Esophagus squamous epithelium (tissue), 5 donors: ENCODE measurements around the gene PLEKHJ1. TPM values are rescaled to one million over a fixed set of nuclear protein-coding genes. Genes with fewer than 3 reads are reported as not detected.
"Not testable (repeated sequence)": the region's sequence is repeated elsewhere in the genome, so short reads cannot be mapped to it uniquely, and the experiment has no call there.

Experiments used
- DNase-seq: peaks from one replicate; lab custom pipeline; 2025; lab: John Stamatoyannopoulos, UW
- H3K27ac ChIP-seq, 4 donors: fragments of 200-600 bp; sonication (generic); one replicate each; pipeline ENCODE4 v1.5.1; 2016 to 2019; ENCODE audit warnings: mild to moderate bottlenecking in 1 of 4
- H3K27me3 ChIP-seq, 4 donors: fragments of 200-600 bp; sonication (generic); 1 replicate in 3 of 4; 2 replicates in 1 of 4; pipeline versions ENCODE4 v1.5.1 to v1.6.0; 2017 to 2021; ENCODE audit warnings: antibody characterized with exemption in 1 of 4
- H3K36me3 ChIP-seq, 3 donors: fragments of 200-600 bp; sonication (generic); one replicate each; pipeline ENCODE4 v1.5.1; 2016 to 2019
- H3K4me1 ChIP-seq, 3 donors: fragments of 200-600 bp; sonication (generic); one replicate each; pipeline ENCODE4 v1.5.1; 2017 to 2019
- H3K4me3 ChIP-seq, 4 donors: fragments of 200-600 bp; sonication (generic); 1 replicate in 3 of 4; 2 replicates in 1 of 4; pipeline ENCODE4 v1.5.1; 2016 to 2019; ENCODE audit warnings: mild to moderate bottlenecking in 2 of 4, moderate library complexity in 1 of 4
- H3K9me3 ChIP-seq, 3 donors: fragments of 200-600 bp; sonication (generic); one replicate each; pipeline ENCODE4 v1.5.1; 2016 to 2019
- POLR2A ChIP-seq, 4 donors: fragments of 450-650 bp; IDR thresholded peaks; one replicate each; pipeline ENCODE4 v1.6.1; 2017; ENCODE audit warnings: antibody characterized with exemption in 4 of 4, mild to moderate bottlenecking in 4 of 4, moderate library complexity in 3 of 4
- WGBS, 2 donors: methylation state at CpG; one replicate each; pipeline ENCODE4 v1.1.5; 2018; 5-methylcytosine and 5-hydroxymethylcytosine counted together
- intact Hi-C: fragments of 100-400 bp; cut with DNase I; formaldehyde crosslinking; loops from one replicate; pipeline ENCODE4 v1.15.0; 2022
- total RNA-seq, 4 donors: library from RNA; depleted of rRNA; stranded (reverse); fragments of >200 nt; gene quantifications; one replicate each; pipeline ENCODE4 v1.1.0, GENCODE V29; 2016
- TF ChIP-seq, protein P1 (sequence below), 6 experiments: fragments of 450-650 bp in 4 of 6; fragments of 200-600 bp in 2 of 6; sonication (generic) in 2 of 6; IDR thresholded peaks; one replicate each; pipeline ENCODE4 v1.5.1; 2016 to 2019; ENCODE audit warnings: antibody characterized with exemption in 6 of 6, mild to moderate bottlenecking in 4 of 6, moderate library complexity in 4 of 6
- donor health status: DM: yes; HTN: yes; CAD: no.

Gene PLEKHJ1
- total RNA-seq, 4 donors from 2014 or later = 44.8 to 56.5 (median 48.8) TPM

GRCh38 chr19:2201473-2202148 lies 34.5 kb downstream of the PLEKHJ1 start:
- 80 to 86% methylated on average over 2 to 14 of the region's 21 CpGs for WGBS, 2 donors
- Histone ChIP-seq H3K4me1 (peaks cover 13 to 56% (median 14%) of the 10 kb centered on the region in 3 donors), H3K36me3 (peaks cover 0 to 72% (median 3%) of the 10 kb centered on the region in 3 donors), H3K4me3 (no peak overlapping the region), H3K27me3 (no peaks in the 10 kb centered on the region), H3K9me3 (no peaks in the 10 kb centered on the region), H3K27ac (peak overlapping the region; percentile 29 to 80 (median 63))
- no peak for DNase-seq
- TF ChIP-seq, protein P1, sequence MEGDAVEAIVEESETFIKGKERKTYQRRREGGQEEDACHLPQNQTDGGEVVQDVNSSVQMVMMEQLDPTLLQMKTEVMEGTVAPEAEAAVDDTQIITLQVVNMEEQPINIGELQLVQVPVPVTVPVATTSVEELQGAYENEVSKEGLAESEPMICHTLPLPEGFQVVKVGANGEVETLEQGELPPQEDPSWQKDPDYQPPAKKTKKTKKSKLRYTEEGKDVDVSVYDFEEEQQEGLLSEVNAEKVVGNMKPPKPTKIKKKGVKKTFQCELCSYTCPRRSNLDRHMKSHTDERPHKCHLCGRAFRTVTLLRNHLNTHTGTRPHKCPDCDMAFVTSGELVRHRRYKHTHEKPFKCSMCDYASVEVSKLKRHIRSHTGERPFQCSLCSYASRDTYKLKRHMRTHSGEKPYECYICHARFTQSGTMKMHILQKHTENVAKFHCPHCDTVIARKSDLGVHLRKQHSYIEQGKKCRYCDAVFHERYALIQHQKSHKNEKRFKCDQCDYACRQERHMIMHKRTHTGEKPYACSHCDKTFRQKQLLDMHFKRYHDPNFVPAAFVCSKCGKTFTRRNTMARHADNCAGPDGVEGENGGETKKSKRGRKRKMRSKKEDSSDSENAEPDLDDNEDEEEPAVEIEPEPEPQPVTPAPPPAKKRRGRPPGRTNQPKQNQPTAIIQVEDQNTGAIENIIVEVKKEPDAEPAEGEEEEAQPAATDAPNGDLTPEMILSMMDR (IDR thresholded peaks at IDR 0.05) = no peak
- no peak for TF ChIP-seq POLR2A (IDR thresholded peaks at IDR 0.05)
- intact Hi-C loops = no loop called here

DNA sequence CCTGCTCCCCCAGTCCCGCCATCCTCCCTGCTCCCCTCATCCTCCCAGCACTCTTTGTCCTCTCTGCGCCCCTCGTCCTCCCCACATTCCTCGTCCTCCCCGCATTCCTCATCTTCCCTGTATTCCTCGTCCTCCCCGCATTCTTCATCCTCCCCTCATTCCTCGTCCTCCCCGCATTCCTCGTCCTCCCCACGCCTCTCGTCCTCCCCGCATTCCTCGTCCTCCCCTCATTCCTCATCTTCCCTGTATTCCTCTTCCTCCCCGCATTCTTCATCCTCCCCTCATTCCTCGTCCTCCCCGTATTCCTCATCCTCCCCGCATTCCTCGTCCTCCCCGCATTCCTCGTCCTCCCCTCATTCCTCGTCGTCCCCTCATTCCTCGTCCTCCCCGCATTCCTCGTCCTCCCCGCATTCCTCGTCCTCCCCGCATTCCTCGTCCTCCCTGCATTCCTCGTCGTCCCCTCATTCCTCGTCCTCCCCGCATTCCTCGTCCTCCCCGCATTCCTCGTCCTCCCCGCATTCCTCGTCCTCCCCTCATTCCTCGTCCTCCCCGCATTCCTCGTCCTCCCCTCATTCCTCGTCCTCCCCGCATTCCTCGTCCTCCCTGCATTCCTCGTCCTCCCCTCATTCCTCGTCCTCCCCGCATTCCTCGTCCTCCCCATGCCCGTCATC lies 35.4 kb downstream of the PLEKHJ1 start:
- DNase-seq, H3K4me3 ChIP-seq, H3K9me3 ChIP-seq, H3K27ac ChIP-seq, intact Hi-C loops, H3K27me3 ChIP-seq: not testable (repeated sequence)
- H3K36me3 ChIP-seq = peaks cover 3 to 78% (median 4%) of the 10 kb centered on the region in 3 donors
- 94 to 95% methylated on average over 47 to 50 of the region's 50 CpGs for WGBS, 2 donors
- H3K4me1 ChIP-seq = peaks cover 13 to 47% (median 14%) of the 10 kb centered on the region in 3 donors

- peaks cover 13 to 40% (median 13%) of the 10 kb centered on the region in 3 donors for H3K4me1 ChIP-seq
- H3K9me3 ChIP-seq = no peaks in the 10 kb centered on the region
- H3K27me3 ChIP-seq = no peaks in the 10 kb centered on the region
- intact Hi-C loops = no loop called here
- peaks cover 3 to 85% (median 5%) of the 10 kb centered on the region in 3 donors for H3K36me3 ChIP-seq
- 78 to 82% methylated on average over 8 to 12 of the region's 37 CpGs for WGBS, 2 donors
- DNase-seq = no peak
- TF ChIP-seq POLR2A (IDR thresholded peaks at IDR 0.05) = no peak
- H3K4me3 ChIP-seq = no peak overlapping the region
- H3K27ac ChIP-seq = no peak overlapping the region
Observed at GRCh38 chr19:2199861-2200623, 36.1 kb downstream of the PLEKHJ1 start.

GRCh38 chr19:2199215-2199614 lies 36.9 kb downstream of the PLEKHJ1 start:
- no peak overlapping the region for H3K27ac ChIP-seq
- TF ChIP-seq, protein P1 (IDR thresholded peaks at IDR 0.05) = no peak
- no peak for TF ChIP-seq POLR2A (IDR thresholded peaks at IDR 0.05)
- no peaks in the 10 kb centered on the region for H3K27me3 ChIP-seq
- no peak for DNase-seq
- peaks cover 3 to 94% (median 12%) of the 10 kb centered on the region in 3 donors for H3K36me3 ChIP-seq
- WGBS, 2 donors = 78 to 85% methylated on average over 2 to 6 of the region's 18 CpGs
- no peak overlapping the region for H3K4me3 ChIP-seq
- intact Hi-C loops = no loop called here
- no peaks in the 10 kb centered on the region for H3K9me3 ChIP-seq
- H3K4me1 ChIP-seq = peaks cover 8 to 32% (median 11%) of the 10 kb centered on the region in 3 donors

DNA sequence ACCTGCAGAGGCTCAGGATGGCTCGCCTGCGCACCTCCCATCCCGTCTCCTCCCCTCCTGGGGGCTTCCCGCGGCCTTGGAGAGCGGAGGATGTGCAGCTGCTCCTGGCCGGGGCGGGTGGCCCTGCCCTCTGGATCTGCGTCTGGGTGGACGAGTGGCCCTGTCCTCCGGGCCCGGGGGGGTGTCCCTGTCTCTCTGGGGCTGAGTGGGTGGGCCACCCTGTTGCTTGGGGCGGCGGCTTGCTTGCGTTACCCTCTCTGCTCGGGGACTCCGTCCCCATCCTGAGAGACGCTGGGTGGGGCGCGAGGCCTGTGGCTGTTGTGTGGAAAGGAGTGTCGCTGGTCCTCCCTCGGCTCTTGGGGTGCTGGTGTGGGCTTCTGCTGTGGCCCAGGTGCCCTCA lies 37.8 kb downstream of the PLEKHJ1 start:
- Histone ChIP-seq H3K27me3 (no peaks in the 10 kb centered on the region), H3K4me1 (peaks cover 0 to 23% (median 4%) of the 10 kb centered on the region in 3 donors), H3K36me3 (peaks cover 0 to 95% (median 16%) of the 10 kb centered on the region in 3 donors), H3K4me3 (no peak overlapping the region), H3K27ac (no peak overlapping the region), H3K9me3 (no peaks in the 10 kb centered on the region)
- intact Hi-C loops = no loop called here
- WGBS, 2 donors = 95% methylated on average over 4 of the region's 22 CpGs
- DNase-seq = no peak
- no peak for TF ChIP-seq POLR2A (IDR thresholded peaks at IDR 0.05)
- TF ChIP-seq, protein P1 (IDR thresholded peaks at IDR 0.05) = no peak
